Measurements from ENCODE around the gene GUCY1A2. TPM values are rescaled to one million over a fixed set of nuclear protein-coding genes. Genes with fewer than 3 reads are reported as not detected.

The GUCY1A2 gene
- total RNA-seq, 2 donors from 2014 or later: 1.7 to 7.2 TPM

DNA sequence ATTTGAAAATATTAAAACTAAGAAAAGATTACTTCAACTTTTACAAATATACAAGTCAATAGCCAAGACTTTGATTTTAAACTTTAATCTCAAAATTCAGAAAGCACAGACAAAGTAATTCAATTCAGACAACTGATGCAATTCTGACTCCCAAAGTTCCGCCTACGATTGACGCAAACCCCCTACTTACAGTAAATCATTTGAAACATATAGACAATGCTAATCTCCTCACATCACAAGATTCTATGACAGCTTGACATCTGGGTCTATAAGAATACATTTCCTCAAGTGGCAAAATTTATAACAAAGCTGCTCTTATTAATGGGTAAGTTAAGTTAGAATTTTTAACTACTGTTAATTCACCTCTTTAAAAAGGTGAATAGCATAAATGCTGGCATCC is 75.2 kb downstream of the GUCY1A2 start:
- Histone ChIP-seq H3K36me3 (no peaks in the 10 kb centered on the region), H3K4me3 (no peak overlapping the region), H3K27me3 (no peaks in the 10 kb centered on the region), H3K9me3 (no peaks in the 10 kb centered on the region), H3K4me1 (no peaks in the 10 kb centered on the region), H3K27ac (no peak overlapping the region)
- TF ChIP-seq, protein P1, sequence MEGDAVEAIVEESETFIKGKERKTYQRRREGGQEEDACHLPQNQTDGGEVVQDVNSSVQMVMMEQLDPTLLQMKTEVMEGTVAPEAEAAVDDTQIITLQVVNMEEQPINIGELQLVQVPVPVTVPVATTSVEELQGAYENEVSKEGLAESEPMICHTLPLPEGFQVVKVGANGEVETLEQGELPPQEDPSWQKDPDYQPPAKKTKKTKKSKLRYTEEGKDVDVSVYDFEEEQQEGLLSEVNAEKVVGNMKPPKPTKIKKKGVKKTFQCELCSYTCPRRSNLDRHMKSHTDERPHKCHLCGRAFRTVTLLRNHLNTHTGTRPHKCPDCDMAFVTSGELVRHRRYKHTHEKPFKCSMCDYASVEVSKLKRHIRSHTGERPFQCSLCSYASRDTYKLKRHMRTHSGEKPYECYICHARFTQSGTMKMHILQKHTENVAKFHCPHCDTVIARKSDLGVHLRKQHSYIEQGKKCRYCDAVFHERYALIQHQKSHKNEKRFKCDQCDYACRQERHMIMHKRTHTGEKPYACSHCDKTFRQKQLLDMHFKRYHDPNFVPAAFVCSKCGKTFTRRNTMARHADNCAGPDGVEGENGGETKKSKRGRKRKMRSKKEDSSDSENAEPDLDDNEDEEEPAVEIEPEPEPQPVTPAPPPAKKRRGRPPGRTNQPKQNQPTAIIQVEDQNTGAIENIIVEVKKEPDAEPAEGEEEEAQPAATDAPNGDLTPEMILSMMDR (IDR thresholded peaks at IDR 0.05): no peak
- no peak for DNase-seq (ENCODE audit: low spot score)

- no peak overlapping the region for H3K4me3 ChIP-seq
- TF ChIP-seq, protein P1 (IDR thresholded peaks at IDR 0.05): no peak
- no peak overlapping the region for H3K27ac ChIP-seq
- DNase-seq (ENCODE audit: low spot score): no peak
- H3K36me3 ChIP-seq: no peaks in the 10 kb centered on the region
- no peaks in the 10 kb centered on the region for H3K9me3 ChIP-seq
- H3K4me1 ChIP-seq: no peaks in the 10 kb centered on the region
- H3K27me3 ChIP-seq: no peaks in the 10 kb centered on the region
Measured at GRCh38 chr11:106939157-106939556, 79.1 kb downstream of the GUCY1A2 start.

GRCh38 chr11:106937111-106937510 is 81.2 kb downstream of the GUCY1A2 start:
- H3K36me3 ChIP-seq: no peaks in the 10 kb centered on the region
- H3K9me3 ChIP-seq: no peaks in the 10 kb centered on the region
- H3K4me3 ChIP-seq: no peak overlapping the region
- no peak for DNase-seq (ENCODE audit: low spot score)
- no peak overlapping the region for H3K27ac ChIP-seq
- no peaks in the 10 kb centered on the region for H3K4me1 ChIP-seq
- TF ChIP-seq, protein P1 (IDR thresholded peaks at IDR 0.05): no peak
- H3K27me3 ChIP-seq: no peaks in the 10 kb centered on the region

- Histone ChIP-seq H3K27me3 (no peaks in the 10 kb centered on the region), H3K4me3 (no peak overlapping the region), H3K9me3 (no peaks in the 10 kb centered on the region), H3K27ac (no peak overlapping the region), H3K4me1 (no peaks in the 10 kb centered on the region), H3K36me3 (no peaks in the 10 kb centered on the region)
- TF ChIP-seq, protein P1 (IDR thresholded peaks at IDR 0.05): no peak
- no peak for DNase-seq (ENCODE audit: low spot score)
Measured at GRCh38 chr11:106925245-106925644, 93.0 kb downstream of the GUCY1A2 start.

GRCh38 chr11:106920899-106921509 is 97.3 kb downstream of the GUCY1A2 start:
- TF ChIP-seq, protein P1 (IDR thresholded peaks at IDR 0.05): no peak
- DNase-seq (ENCODE audit: low spot score): no peak
- Histone ChIP-seq H3K27me3 (no peaks in the 10 kb centered on the region), H3K27ac (no peak overlapping the region), H3K4me3 (no peak overlapping the region), H3K9me3 (no peaks in the 10 kb centered on the region), H3K4me1 (no peaks in the 10 kb centered on the region), H3K36me3 (no peaks in the 10 kb centered on the region)

- Histone ChIP-seq H3K9me3 (peaks cover 0 to 6% of the 10 kb centered on the region in 2 donors), H3K36me3 (no peaks in the 10 kb centered on the region), H3K27ac (no peak overlapping the region), H3K4me1 (no peaks in the 10 kb centered on the region), H3K27me3 (no peaks in the 10 kb centered on the region), H3K4me3 (no peak overlapping the region)
- TF ChIP-seq, protein P1 (IDR thresholded peaks at IDR 0.05): peak; percentile 14 to 27
- DNase-seq (ENCODE audit: low spot score): no peak
Measured at GRCh38 chr11:106917973-106918372, 100.3 kb downstream of the GUCY1A2 start.

All from right atrium auricular region (tissue), 2 donors.